ENCODE results near the gene PKNOX2.

PKNOX2 gene

GRCh38 chr11:125154378-125155099, 10.0 kb upstream of the PKNOX2 start:
- no peak for DNase-seq (ENCODE audit: low read depth in 2 of 2)

GRCh38 chr11:125155100-125155444, 9.5 kb upstream of the PKNOX2 start:
- DNase-seq (ENCODE audit: low read depth in 2 of 2), result no peak

- DNase-seq (ENCODE audit: low read depth in 2 of 2), result no peak
Measured at GRCh38 chr11:125155767-125156166, 8.8 kb upstream of the PKNOX2 start.

- no peak for DNase-seq (ENCODE audit: low read depth in 2 of 2)
Measured at GRCh38 chr11:125156346-125157117, 8.0 kb upstream of the PKNOX2 start.

- DNase-seq (ENCODE audit: low read depth in 2 of 2), result no peak
Measured at GRCh38 chr11:125157118-125157733, 7.3 kb upstream of the PKNOX2 start.

GRCh38 chr11:125157953-125158680, 6.4 kb upstream of the PKNOX2 start:
- no peak for DNase-seq (ENCODE audit: low read depth in 2 of 2)

DNA sequence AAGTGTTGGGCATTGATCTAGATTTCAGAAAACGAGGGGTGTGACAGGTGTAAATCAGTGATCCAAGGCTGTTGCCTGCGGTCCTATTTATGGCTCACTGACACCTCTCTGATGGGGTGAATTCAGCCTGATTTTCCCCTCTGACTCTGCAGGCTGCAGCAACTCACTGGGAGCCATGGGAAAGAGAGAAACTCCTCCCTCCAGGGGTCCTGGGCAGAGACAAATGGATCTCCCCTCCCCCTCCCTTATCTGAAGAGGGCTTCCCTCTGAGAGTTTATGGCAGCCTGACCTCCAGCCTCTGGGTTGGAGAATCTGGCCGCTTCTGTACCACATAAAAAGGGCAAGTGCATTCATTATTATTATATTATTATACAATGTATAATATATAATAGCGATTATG, 1.8 kb upstream of the PKNOX2 start:
- DNase-seq (ENCODE audit: low read depth in 2 of 2), result no peak

- DNase-seq (ENCODE audit: low read depth in 2 of 2), result no peak
Measured at GRCh38 chr11:125163431-125164063, 1.0 kb upstream of the PKNOX2 start.

GRCh38 chr11:125164091-125164421, 495 bp upstream of the PKNOX2 start:
- no peak for DNase-seq (ENCODE audit: low read depth in 2 of 2)

DNA sequence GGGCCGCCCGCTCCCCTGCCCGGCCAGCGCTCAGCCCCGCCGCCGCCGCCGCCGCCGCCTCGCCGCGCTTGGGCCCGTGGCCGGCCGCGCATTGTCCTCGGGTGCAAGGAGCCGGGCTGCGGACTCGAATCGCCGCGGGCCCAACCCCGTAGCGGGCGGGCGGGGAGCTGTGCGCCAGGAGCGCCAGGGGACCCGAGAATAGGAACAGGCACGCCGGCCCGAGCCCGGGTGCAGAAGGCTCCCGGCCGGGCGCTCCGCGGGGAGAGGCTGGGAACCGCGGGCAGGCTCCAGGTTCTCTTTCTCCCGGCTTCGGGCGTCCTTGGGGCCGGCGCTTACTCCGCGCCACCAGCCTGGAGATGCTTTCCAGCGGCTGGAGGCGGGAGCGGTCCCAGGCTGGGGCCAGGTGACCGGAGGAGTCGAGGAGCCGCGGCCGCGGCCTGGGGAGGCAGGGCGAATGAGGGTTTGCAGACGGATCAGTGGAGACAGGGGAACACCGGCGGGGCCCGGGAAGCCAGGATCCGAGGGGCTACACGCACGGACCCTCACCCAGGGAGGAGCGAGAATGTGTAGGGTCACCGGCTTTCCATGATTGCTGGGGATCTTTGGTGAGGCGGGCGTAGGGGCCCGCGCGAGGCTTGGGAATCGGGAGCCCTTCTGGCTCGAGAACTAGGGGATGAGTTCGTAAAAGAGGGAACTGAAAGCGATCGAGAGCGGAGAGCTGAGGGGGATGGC, 726 bp downstream of the PKNOX2 start:
- DNase-seq (ENCODE audit: low read depth in 2 of 2), result no peak

DNA sequence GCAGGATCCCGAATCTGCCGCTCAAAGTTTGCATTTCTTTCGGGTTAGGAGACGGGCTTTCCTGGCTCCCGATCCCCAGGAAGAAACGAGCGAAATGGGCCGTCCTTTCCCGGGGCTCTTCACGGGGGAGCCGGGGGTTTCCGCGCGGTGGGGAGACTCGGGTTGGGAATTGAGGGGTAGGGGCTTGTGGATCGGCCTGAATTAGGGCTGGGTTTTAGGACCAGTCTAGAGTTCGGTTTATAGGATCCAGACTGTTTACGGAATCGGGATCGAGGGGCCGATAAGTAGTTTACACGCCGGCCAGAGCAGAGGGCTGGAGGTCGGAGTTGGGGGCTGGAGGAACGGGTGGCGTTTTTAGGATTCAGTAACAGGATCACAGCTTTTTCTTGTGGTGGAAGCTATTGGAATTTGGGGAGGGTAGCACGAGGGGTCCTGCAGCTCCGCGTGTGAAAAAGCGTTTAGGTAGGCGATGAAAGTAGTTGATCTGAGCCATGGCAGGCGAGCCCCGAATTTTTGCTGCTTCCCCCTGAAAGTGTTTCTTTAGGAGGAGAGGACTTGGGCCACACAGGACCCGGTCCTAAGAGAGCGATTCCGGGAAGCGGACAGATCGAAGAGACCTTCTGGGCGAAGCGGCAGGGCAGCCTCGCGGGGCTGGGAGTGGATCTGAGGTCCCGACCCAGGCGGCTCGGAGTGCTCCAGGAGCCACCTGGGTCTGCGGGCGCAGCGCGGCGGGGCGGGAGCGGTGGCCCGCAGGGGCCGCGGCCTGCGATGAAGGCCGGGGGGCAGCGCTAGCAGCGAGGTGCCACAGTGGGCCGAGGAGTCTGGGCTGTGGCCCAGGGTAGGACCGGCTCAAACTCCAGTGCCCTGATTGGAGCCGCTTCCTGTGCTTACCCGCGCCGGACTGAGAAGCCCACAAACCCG, 1.6 kb downstream of the PKNOX2 start:
- no peak for DNase-seq (ENCODE audit: low read depth in 2 of 2)

DNA sequence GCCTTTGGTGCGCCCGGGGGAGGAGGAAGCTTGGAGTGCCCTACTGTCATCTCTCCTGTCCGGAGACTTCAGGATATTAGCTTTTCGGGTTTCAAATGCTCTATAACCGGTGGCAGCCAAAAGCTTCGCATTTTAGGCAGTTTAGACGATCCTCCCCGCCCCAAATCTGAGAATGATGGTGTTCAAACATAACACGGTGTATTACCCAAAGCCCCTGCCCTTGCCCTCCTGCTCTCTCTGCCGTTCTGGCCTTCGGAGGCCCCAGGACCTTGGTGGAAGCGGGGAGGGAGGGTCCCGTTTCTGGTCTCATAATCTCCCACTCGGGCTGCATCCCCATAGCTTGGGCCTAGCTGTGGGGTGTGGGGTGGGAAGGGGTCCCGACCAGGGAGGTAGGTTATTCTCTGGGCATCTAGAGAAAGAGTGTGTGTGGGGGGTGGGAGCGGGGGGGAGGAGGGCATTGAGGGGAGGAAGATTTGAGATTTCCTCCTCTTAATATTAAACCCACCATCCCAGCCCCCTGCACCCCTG, 2.3 kb downstream of the PKNOX2 start:
- DNase-seq (ENCODE audit: low read depth in 2 of 2), result no peak

GRCh38 chr11:125167292-125167953, 2.9 kb downstream of the PKNOX2 start:
- no peak for DNase-seq (ENCODE audit: low read depth in 2 of 2)

DNA sequence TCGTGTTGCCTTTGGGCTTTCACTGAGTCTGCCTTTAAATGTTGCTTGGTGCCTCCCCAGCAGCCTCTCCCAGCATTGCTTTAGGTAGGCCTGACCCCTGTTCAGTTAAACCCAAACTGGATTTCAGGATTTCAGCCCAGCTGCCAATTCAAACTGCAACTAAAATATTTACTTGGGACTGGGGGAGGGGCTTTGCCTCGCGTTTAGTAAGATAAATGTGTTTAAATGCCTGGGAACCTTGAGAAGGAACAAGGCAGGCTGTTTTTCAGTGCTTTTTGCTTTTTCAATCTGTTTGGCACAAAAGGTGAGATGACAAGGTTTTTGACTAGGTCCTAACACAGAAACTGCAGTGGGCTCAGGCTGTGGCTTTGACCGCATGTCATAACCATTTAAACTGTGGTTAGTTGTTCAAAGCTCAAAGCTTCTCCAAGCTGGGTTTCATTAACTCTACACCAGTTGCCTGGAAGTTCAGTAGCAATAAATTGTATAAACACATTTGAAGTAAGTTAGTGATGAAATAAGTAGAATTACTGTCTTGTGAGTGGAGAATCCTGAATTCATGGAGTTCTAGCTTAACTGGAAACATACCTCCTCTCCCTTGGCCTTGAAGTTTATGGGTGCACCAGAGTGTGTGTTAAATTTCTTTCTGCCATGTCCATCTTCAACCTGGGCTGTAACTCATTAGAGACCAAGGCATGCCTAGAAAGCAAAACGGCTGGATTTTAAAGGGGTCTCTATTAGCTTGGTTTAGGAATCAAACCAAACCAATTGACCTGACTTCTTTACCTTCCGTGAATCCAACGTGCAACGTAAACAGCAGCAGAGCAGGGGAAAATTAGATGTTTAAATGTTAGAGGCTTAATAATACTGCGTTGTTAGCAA, 3.6 kb downstream of the PKNOX2 start:
- no peak for DNase-seq (ENCODE audit: low read depth in 2 of 2)

DNA sequence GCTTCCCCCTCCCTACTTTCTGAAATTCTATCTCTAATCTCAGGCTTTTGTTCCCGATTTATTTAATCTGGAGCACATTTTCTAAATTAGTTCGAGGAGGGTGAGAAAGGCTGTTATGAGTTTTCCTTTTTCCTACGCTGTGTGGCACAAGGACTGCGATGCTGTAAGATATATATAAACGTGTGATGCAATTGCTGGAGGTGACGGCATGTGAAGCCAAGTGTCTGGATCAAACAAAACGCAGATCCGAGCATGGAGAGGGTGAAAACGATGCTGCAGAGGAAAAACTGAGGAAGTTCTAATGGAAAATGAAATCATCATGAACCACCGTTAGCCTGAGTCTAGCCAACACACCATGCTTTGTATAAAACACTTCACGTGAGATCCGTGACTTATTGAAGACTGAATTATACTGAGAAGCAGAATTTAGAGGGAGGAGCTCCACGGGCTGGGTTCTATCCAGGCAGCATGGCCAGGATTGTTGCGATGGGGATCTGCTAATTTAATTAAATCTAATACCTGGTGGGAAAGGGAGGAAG, 4.4 kb downstream of the PKNOX2 start:
- no peak for DNase-seq (ENCODE audit: low read depth in 2 of 2)

GRCh38 chr11:125170001-125170509, 5.5 kb downstream of the PKNOX2 start:
- DNase-seq (ENCODE audit: low read depth in 2 of 2), result no peak

DNA sequence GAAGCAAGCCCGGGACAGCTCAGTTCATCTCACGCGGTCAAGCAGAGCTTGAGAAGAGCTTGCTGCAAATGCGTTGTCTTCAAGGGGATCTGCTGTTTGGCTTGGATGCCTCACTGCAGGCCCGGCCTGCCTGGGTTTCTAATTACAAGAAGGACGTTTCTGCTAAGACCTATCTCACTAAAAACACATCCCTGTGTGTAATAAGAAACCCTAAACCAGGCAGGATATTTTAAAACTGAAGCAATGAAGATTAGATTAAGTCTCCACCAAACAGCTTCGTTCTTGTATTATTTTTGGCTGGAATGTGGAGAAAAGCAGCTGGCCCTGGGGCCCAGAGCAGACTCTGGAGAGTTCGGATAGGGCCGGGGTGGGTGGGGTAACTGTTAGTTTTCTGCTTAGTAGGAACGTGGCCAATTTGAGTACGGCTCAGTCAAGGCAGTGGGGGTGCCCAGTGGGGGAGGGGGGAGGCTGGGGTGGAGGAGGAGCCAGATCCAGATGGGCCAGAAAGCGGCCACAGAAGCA, 6.0 kb downstream of the PKNOX2 start:
- DNase-seq (ENCODE audit: low read depth in 2 of 2), result no peak

GRCh38 chr11:125171974-125172373, 7.4 kb downstream of the PKNOX2 start:
- no peak for DNase-seq (ENCODE audit: low read depth in 2 of 2)

Measured in stimulated activated CD8-positive, alpha-beta memory T cell treated with anti-CD3 and anti-CD28 coated beads, Interleukin-7, amount 100 ng/mL, for 4 hours (primary cell).